ENCODE results near the gene CEP68.

The CEP68 gene

GRCh38 chr2:65062843-65063825, 6.9 kb downstream of the CEP68 start:
- Histone ChIP-seq H3K4me3 (replicated peaks; ENCODE audit: low read depth, low read length) (no peak overlapping the region), H3K36me3 (ENCODE audit: control insufficient read depth, insufficient read depth, low read length) (no peaks in the 10 kb centered on the region; the same call in 1 of the 2 replicates), H3K27me3 (replicated peaks; ENCODE audit: control insufficient read depth, insufficient read depth, low read length) (no peaks in the 10 kb centered on the region)
- TF ChIP-seq CTCF (IDR thresholded peaks at IDR 0.05; ENCODE audit: insufficient read depth, low read length, poor library complexity, severe bottlenecking), result no peak
- no peak for DNase-seq (ENCODE audit: extremely low read depth, insufficient read length)

- Histone ChIP-seq H3K4me3 (replicated peaks; ENCODE audit: low read depth, low read length) (no peak overlapping the region), H3K36me3 (ENCODE audit: control insufficient read depth, insufficient read depth, low read length) (peaks cover 2% of the 10 kb centered on the region; the same call in 1 of the 2 replicates), H3K27me3 (replicated peaks; ENCODE audit: control insufficient read depth, insufficient read depth, low read length) (no peaks in the 10 kb centered on the region)
- DNase-seq (ENCODE audit: extremely low read depth, insufficient read length), result peak; percentile 70
- TF ChIP-seq CTCF (IDR thresholded peaks at IDR 0.05; ENCODE audit: insufficient read depth, low read length, poor library complexity, severe bottlenecking), result peak; percentile 92
Observed at GRCh38 chr2:65064728-65065552, 8.7 kb downstream of the CEP68 start.

- Histone ChIP-seq H3K27me3 (replicated peaks; ENCODE audit: control insufficient read depth, insufficient read depth, low read length) (no peaks in the 10 kb centered on the region), H3K4me3 (replicated peaks; ENCODE audit: low read depth, low read length) (no peak overlapping the region), H3K36me3 (ENCODE audit: control insufficient read depth, insufficient read depth, low read length) (peaks cover 14% of the 10 kb centered on the region)
- DNase-seq (ENCODE audit: extremely low read depth, insufficient read length), result no peak
- no peak for TF ChIP-seq CTCF (IDR thresholded peaks at IDR 0.05; ENCODE audit: insufficient read depth, low read length, poor library complexity, severe bottlenecking)
Observed at GRCh38 chr2:65067806-65068553, 11.8 kb downstream of the CEP68 start.

GRCh38 chr2:65069439-65069824, 13.2 kb downstream of the CEP68 start:
- peaks cover 18% of the 10 kb centered on the region for H3K36me3 ChIP-seq (ENCODE audit: control insufficient read depth, insufficient read depth, low read length)
- no peak for TF ChIP-seq CTCF (IDR thresholded peaks at IDR 0.05; ENCODE audit: insufficient read depth, low read length, poor library complexity, severe bottlenecking)
- no peaks in the 10 kb centered on the region for H3K27me3 ChIP-seq (replicated peaks; ENCODE audit: control insufficient read depth, insufficient read depth, low read length)
- H3K4me3 ChIP-seq (replicated peaks; ENCODE audit: low read depth, low read length), result no peak overlapping the region
- DNase-seq (ENCODE audit: extremely low read depth, insufficient read length), result no peak

- Histone ChIP-seq H3K36me3 (ENCODE audit: control insufficient read depth, insufficient read depth, low read length) (peaks cover 18% of the 10 kb centered on the region), H3K4me3 (replicated peaks; ENCODE audit: low read depth, low read length) (no peak overlapping the region), H3K27me3 (replicated peaks; ENCODE audit: control insufficient read depth, insufficient read depth, low read length) (no peaks in the 10 kb centered on the region)
- no peak for DNase-seq (ENCODE audit: extremely low read depth, insufficient read length)
- TF ChIP-seq CTCF (IDR thresholded peaks at IDR 0.05; ENCODE audit: insufficient read depth, low read length, poor library complexity, severe bottlenecking), result no peak
Observed at GRCh38 chr2:65070172-65070830, 14.1 kb downstream of the CEP68 start.
